Peyer's patch (tissue), 4 donors: ENCODE measurements around the gene AOAH. TPM values are rescaled to one million over a fixed set of nuclear protein-coding genes. Genes with fewer than 3 reads are reported as not detected.
"Not testable (repeated sequence)": the region's sequence is repeated elsewhere in the genome, so short reads cannot be mapped to it uniquely, and the experiment has no call there.

Source experiments
- DNase-seq, 3 donors: peaks; one replicate each; pipeline ENCODE4 v3.0.0-alpha.2; 2017 to 2019
- H3K27ac ChIP-seq, 4 donors: fragments of 200-600 bp; sonication (generic); one replicate each; pipeline ENCODE4 v1.5.1; 2016 to 2019
- H3K27me3 ChIP-seq, 2 donors: fragments of 200-600 bp; sonication (generic); one replicate each; pipeline ENCODE4 v1.5.1; 2019
- H3K36me3 ChIP-seq, 3 donors: fragments of 200-600 bp; sonication (generic); one replicate each; pipeline ENCODE4 v1.5.1; 2016 to 2019
- H3K4me1 ChIP-seq, 4 donors: fragments of 200-600 bp; sonication (generic); one replicate each; pipeline ENCODE4 v1.5.1; 2016 to 2019
- H3K4me3 ChIP-seq, 4 donors: fragments of 200-600 bp; sonication (generic); 1 replicate in 3 of 4; 2 replicates in 1 of 4; pipeline ENCODE4 v1.5.1; 2016 to 2019; ENCODE audit warnings: mild to moderate bottlenecking in 1 of 4
- H3K9me3 ChIP-seq, 4 donors: fragments of 200-600 bp; sonication (generic); one replicate each; pipeline ENCODE4 v1.5.1; 2016 to 2019; ENCODE audit warnings: mild to moderate bottlenecking in 1 of 4
- POLR2A ChIP-seq, 2 donors: fragments of 450-650 bp; IDR thresholded peaks; one replicate each; pipeline ENCODE4 v1.5.1; 2017; ENCODE audit warnings: antibody characterized with exemption in 2 of 2, mild to moderate bottlenecking in 2 of 2, moderate library complexity in 2 of 2
- total RNA-seq, 4 donors: library from RNA; depleted of rRNA; stranded (reverse); fragments of >200 nt; gene quantifications; one replicate each; pipeline ENCODE4 v1.1.0, GENCODE V29; 2016
- TF ChIP-seq, protein P1 (sequence below), 6 experiments: fragments of 450-650 bp in 4 of 6; fragments of 200-600 bp in 2 of 6; sonication (generic) in 1 of 6; IDR thresholded peaks; one replicate each; pipeline ENCODE4 v1.5.1; 2017 to 2019; ENCODE audit warnings: antibody characterized with exemption in 6 of 6, mild to moderate bottlenecking in 3 of 6, moderate library complexity in 1 of 6

AOAH gene
- total RNA-seq, 4 donors from 2014 or later: 33.3 to 60.2 (median 43.6) TPM

DNA sequence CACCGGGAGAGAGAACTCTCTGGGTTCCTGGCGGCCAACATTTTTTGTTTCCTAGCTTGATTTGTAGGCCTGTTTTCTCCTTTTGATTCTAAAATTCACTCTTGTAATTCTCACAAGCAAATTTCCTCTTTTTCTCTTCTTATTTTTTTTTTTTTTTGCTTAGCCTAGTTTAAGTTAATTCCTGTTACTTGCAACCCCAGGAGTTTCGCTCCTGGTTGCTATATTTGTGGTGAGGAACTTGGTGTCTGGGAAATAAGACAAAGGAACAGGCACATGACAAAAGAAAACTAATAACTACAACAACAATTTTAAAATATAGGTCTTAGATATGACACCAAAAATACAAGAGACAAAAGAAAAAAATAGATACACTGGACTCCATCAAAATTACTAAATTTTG, 6.7 kb downstream of the AOAH start:
- H3K36me3 ChIP-seq: no peaks in the 10 kb centered on the region
- no peak for DNase-seq
- H3K27me3 ChIP-seq: no peaks in the 10 kb centered on the region
- no peaks in the 10 kb centered on the region for H3K4me1 ChIP-seq
- H3K4me3 ChIP-seq: no peak overlapping the region
- no peak for TF ChIP-seq POLR2A (IDR thresholded peaks at IDR 0.05)
- TF ChIP-seq, protein P1, sequence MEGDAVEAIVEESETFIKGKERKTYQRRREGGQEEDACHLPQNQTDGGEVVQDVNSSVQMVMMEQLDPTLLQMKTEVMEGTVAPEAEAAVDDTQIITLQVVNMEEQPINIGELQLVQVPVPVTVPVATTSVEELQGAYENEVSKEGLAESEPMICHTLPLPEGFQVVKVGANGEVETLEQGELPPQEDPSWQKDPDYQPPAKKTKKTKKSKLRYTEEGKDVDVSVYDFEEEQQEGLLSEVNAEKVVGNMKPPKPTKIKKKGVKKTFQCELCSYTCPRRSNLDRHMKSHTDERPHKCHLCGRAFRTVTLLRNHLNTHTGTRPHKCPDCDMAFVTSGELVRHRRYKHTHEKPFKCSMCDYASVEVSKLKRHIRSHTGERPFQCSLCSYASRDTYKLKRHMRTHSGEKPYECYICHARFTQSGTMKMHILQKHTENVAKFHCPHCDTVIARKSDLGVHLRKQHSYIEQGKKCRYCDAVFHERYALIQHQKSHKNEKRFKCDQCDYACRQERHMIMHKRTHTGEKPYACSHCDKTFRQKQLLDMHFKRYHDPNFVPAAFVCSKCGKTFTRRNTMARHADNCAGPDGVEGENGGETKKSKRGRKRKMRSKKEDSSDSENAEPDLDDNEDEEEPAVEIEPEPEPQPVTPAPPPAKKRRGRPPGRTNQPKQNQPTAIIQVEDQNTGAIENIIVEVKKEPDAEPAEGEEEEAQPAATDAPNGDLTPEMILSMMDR (IDR thresholded peaks at IDR 0.05): no peak
- peak overlapping the region in 1 of 4 donors; percentile 49 for H3K27ac ChIP-seq
- H3K9me3 ChIP-seq: no peaks in the 10 kb centered on the region

DNA sequence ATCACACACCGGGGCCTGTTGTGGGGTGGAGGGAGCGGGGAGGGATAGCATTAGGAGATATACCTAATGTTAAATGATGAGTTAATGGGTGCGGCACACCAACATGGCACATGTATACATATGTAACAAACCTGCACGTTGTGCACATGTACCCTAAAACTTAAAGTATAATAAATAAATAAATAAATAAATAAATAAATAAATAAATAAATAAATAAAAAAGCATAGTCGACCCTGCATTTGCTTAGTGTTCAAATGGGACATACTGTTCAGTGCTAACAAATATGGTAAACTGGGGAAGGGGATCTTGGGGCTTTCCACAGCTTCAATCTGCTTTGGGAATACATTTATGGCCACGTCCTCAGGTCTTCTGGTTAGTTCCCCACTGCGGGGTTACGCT, 7.5 kb downstream of the AOAH start:
- H3K4me3 ChIP-seq, H3K27me3 ChIP-seq, H3K9me3 ChIP-seq, H3K4me1 ChIP-seq, H3K36me3 ChIP-seq, DNase-seq: not testable (repeated sequence)
- H3K27ac ChIP-seq: peak overlapping the region in 1 of 4 donors; percentile 49

DNA sequence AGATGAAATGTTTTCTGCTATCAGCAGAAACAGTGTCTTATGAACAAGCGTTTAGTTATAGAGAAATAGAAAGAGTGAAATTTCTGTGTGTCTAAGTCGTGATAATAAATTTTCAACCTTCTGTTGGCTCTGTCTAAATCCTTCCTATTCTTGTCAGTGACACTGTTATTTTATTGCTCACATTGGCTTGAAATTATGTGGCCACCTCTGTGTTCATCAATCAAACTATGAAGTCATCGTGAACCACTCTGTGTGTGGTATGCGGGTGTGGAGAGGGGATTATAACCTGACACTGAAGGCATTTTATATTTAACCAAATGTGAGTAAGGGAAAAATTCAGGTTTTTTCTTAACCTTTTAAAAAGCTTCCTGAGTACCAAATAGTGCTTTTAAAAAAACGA, 12.3 kb downstream of the AOAH start:
- peaks cover 0 to 21% (median 0%) of the 10 kb centered on the region in 4 donors for H3K4me1 ChIP-seq
- H3K4me3 ChIP-seq: no peak overlapping the region
- TF ChIP-seq, protein P1 (IDR thresholded peaks at IDR 0.05): no peak
- no peak for TF ChIP-seq POLR2A (IDR thresholded peaks at IDR 0.05)
- H3K27ac ChIP-seq: no peak overlapping the region
- H3K9me3 ChIP-seq: no peaks in the 10 kb centered on the region
- no peaks in the 10 kb centered on the region for H3K27me3 ChIP-seq
- H3K36me3 ChIP-seq: no peaks in the 10 kb centered on the region
- no peak for DNase-seq

DNA sequence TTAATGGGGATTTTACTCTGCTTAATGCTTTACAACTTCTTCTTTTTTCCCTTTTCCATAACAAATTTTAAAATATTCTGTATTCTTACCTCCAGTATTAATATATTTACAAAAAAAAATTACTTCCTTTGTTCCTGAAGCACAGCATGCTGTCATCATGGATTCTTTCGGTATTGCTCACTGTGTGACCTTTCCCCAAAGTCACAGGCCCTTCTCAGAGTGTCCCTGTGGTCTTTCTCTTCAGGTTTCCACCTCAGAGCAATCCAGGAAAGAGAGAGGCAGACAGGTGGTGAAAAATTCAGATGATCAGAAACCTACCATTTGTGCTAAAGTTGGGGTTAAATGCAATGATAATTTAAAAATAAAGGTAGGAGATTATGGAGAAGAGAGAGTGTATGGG, 13.0 kb downstream of the AOAH start:
- TF ChIP-seq POLR2A (IDR thresholded peaks at IDR 0.05): no peak
- H3K4me1 ChIP-seq: peaks cover 0 to 21% (median 0%) of the 10 kb centered on the region in 4 donors
- DNase-seq: no peak
- H3K9me3 ChIP-seq: no peaks in the 10 kb centered on the region
- no peaks in the 10 kb centered on the region for H3K36me3 ChIP-seq
- H3K27me3 ChIP-seq: no peaks in the 10 kb centered on the region
- no peak overlapping the region for H3K27ac ChIP-seq
- no peak overlapping the region for H3K4me3 ChIP-seq

DNA sequence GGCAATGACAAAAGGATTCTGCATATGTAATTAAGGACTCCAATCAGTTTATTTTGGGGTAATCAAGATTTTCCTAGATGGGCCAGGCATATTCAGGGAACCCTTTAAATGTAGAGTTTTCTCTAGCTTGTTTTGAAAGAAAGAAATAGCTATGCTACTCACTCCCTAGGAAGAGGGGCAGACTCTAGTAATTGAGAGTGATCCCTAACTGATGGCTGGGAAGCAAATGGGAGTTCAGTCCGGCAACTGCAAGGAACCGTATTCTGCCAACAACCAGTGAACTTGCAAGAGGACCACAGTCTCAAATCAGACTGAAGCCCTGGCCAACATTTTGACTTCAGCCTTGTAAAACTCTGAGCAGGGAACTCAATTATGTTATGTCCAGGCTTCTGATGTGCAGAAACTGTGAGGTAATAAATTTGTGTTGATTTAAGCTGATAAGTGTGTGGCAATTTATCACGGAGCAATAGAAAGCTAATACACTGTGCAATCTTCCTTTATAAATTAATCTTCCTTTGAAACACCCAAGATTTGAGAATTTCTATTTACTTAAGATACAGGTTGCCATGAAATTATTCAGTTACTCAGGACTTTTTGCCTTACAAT, 14.0 kb downstream of the AOAH start:
- no peak overlapping the region for H3K27ac ChIP-seq
- H3K4me3 ChIP-seq: no peak overlapping the region
- H3K36me3 ChIP-seq: no peaks in the 10 kb centered on the region
- peaks cover 0 to 21% (median 0%) of the 10 kb centered on the region in 4 donors for H3K4me1 ChIP-seq
- no peaks in the 10 kb centered on the region for H3K27me3 ChIP-seq
- H3K9me3 ChIP-seq: no peaks in the 10 kb centered on the region
- DNase-seq: no peak
- TF ChIP-seq, protein P1 (IDR thresholded peaks at IDR 0.05): no peak
- TF ChIP-seq POLR2A (IDR thresholded peaks at IDR 0.05): no peak

DNA sequence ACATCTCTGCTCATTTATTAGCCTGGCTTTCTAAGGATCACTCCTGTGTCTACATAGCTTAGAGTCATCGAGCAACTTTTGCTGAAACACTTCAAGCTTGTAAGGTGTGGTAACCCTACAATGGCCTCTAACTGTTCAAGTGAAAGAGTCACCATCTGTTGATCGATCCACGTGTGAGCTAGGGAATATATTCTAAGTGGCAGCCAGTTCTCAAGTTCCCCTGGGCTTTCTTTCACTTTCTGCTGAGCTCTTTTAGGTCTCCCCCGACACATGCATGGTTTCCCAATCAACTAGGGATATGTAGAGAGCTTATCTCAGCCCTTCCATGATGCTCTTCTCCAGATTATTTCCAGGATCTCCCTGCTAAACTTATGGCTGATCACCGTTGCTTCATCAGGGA, 15.5 kb downstream of the AOAH start:
- Histone ChIP-seq H3K9me3 (no peaks in the 10 kb centered on the region), H3K4me3 (no peak overlapping the region), H3K4me1 (peaks cover 0 to 21% (median 0%) of the 10 kb centered on the region in 4 donors), H3K27me3 (no peaks in the 10 kb centered on the region), H3K27ac (no peak overlapping the region), H3K36me3 (no peaks in the 10 kb centered on the region)
- DNase-seq: no peak
- TF ChIP-seq, protein P1 (IDR thresholded peaks at IDR 0.05): no peak

DNA sequence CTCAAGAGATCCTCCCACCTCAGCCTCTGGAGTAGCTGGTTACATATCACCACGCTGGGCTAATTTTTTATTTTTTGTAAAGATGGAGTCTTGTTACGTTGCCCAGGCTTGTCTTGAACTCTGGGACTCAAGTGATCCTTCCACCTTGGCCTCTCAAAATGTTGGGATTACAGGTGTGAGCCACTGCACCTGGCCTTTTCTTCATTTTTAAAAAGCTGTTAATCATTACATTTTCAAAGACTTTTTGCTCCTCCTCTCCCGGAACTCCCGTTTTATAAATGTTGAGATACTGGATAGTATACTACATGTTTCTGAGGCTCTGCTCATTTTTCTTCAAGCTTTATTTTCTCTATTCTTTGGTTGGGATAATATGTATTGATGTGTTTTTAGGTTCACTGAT, 16.4 kb downstream of the AOAH start:
- no peaks in the 10 kb centered on the region for H3K36me3 ChIP-seq
- H3K27me3 ChIP-seq: no peaks in the 10 kb centered on the region
- H3K27ac ChIP-seq: no peak overlapping the region
- H3K4me1 ChIP-seq: peaks cover 0 to 21% (median 0%) of the 10 kb centered on the region in 4 donors
- no peak overlapping the region for H3K4me3 ChIP-seq
- no peaks in the 10 kb centered on the region for H3K9me3 ChIP-seq
- no peak for DNase-seq
- TF ChIP-seq POLR2A (IDR thresholded peaks at IDR 0.05): no peak
- TF ChIP-seq, protein P1 (IDR thresholded peaks at IDR 0.05): no peak
